Activated CD8-positive, alpha-beta T cell treated with anti-CD3 and anti-CD28 coated beads for 36 hours (primary cell): ENCODE results near the gene FUT9. TPM values are rescaled to one million over a fixed set of nuclear protein-coding genes. Genes with fewer than 3 reads are reported as not detected.
"Not testable (repeated sequence)": the region's sequence is repeated elsewhere in the genome, so short reads cannot be mapped to it uniquely, and the experiment has no call there.

ENCODE experiments used
- ATAC-seq: fragments of 200-7000 bp; cut with Tn5 transposase; one replicate; pipeline ENCODE4 v1.10.0; 2021; ENCODE audit warnings: mild to moderate bottlenecking, moderate library complexity
- CTCF ChIA-PET: fragments of 350-600 bp; sonication (Branson Sonifier 250); formaldehyde crosslinking; loops from one replicate; lab custom pipeline; 2021; ENCODE audit warnings: antibody characterized with exemption; lab: Charles Lee
- POLR2A ChIA-PET: fragments of 350-600 bp; sonication (Branson Sonifier 250); formaldehyde crosslinking; loops from one replicate; lab custom pipeline; 2021; ENCODE audit warnings: antibody characterized with exemption; lab: Charles Lee
- DNase-seq: peaks from one replicate; pipeline ENCODE4 v3.0.0-alpha.2; 2020
- H3K27ac Mint-ChIP-seq: one replicate; pipeline ENCODE4 v1.8.0; 2021; ENCODE audit warnings: mild to moderate bottlenecking, mixed read lengths
- H3K27me3 Mint-ChIP-seq: one replicate; pipeline ENCODE4 v1.8.0; 2021; ENCODE audit warnings: mixed read lengths
- H3K36me3 Mint-ChIP-seq: one replicate; pipeline ENCODE4 v1.8.0; 2021; ENCODE audit warnings: low read depth, mixed read lengths
- H3K4me1 Mint-ChIP-seq: one replicate; pipeline ENCODE4 v1.8.0; 2021; ENCODE audit warnings: low read depth, mixed read lengths
- H3K4me3 Mint-ChIP-seq: one replicate; pipeline ENCODE4 v1.8.0; 2021; ENCODE audit warnings: mild to moderate bottlenecking, moderate library complexity, mixed read lengths
- H3K9me3 Mint-ChIP-seq: one replicate; pipeline ENCODE4 v1.8.0; 2021; ENCODE audit warnings: mixed read lengths
- CTCF ChIP-seq: fragments of 200-600 bp; IDR thresholded peaks from one replicate; pipeline ENCODE4 v1.8.0; 2022; ENCODE audit warnings: antibody characterized with exemption, mild to moderate bottlenecking
- intact Hi-C: fragments of 100-400 bp; cut with micrococcal nuclease; formaldehyde crosslinking; loops from one replicate; pipeline ENCODE4 v1.10.0; 2022
- total RNA-seq, 2 experiments: library from RNA; stranded (reverse); gene quantifications; one replicate each; pipeline ENCODE4 v1.2.3, GENCODE V29; 2021

Gene FUT9
- total RNA-seq, 2 experiments from 2014 or later = not detected

GRCh38 chr6:96249755-96250154 is 234.0 kb downstream of the FUT9 start:
- POLR2A ChIA-PET = no interaction called here
- no peaks in the 10 kb centered on the region for H3K27me3 Mint-ChIP-seq
- DNase-seq = no peak
- H3K36me3 Mint-ChIP-seq = no peaks in the 10 kb centered on the region
- no peaks in the 10 kb centered on the region for H3K4me1 Mint-ChIP-seq
- no peak overlapping the region for H3K27ac Mint-ChIP-seq
- no peak for ATAC-seq
- H3K4me3 Mint-ChIP-seq = no peak overlapping the region
- intact Hi-C loops = no loop called here
- TF ChIP-seq CTCF = no peak
- CTCF ChIA-PET = interaction anchor here (1.5 kb wide), 1 partner anchor 13 kb away, joined by 3 read pairs; no protein-coding TSS in a partner anchor
- no peaks in the 10 kb centered on the region for H3K9me3 Mint-ChIP-seq

GRCh38 chr6:96257751-96258150 is 242.0 kb downstream of the FUT9 start:
- POLR2A ChIA-PET = no interaction called here
- no peaks in the 10 kb centered on the region for H3K36me3 Mint-ChIP-seq
- TF ChIP-seq CTCF = no peak

DNA sequence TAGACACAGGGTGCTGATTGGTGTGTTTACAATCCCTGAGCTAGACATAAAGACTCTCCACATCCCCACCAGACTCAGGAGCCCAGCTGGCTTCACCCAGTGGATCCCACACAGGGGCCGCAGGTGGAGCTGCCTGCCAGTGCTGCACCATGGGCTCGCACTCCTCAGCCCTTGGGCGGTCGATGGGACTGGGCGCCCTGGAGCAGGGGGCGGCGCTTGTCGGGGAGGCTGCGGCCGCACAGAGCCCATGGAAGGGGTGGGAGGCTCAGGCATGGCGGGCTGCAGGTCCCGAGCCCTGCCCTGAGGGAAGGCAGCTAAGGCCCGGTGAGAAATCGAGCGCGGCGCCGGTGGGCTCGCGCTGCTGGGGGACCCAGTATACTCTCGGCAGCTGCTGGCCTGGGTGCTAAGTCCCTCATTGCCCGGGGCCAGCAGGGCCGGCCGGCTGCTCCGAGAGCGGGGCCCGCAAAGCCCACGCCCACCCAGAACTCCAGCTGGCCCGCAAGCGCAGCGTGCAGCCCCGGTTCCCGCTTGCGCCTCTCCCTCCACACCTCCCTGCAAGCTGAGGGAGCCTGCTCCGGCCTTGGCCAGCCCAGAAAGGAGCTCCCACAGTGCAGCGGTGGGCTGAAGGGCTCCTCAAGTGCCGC is 245.1 kb downstream of the FUT9 start:
- POLR2A ChIA-PET, H3K9me3 Mint-ChIP-seq, H3K36me3 Mint-ChIP-seq, CTCF ChIA-PET, DNase-seq, H3K4me1 Mint-ChIP-seq, H3K4me3 Mint-ChIP-seq, H3K27me3 Mint-ChIP-seq, ATAC-seq, intact Hi-C loops, H3K27ac Mint-ChIP-seq: not testable (repeated sequence)

More at GRCh38 chr6:96257751-96258150, 242.0 kb downstream of the FUT9 start:
- Mint-ChIP-seq H3K27me3 (no peaks in the 10 kb centered on the region), H3K27ac (no peak overlapping the region), H3K4me3 (no peak overlapping the region), H3K4me1 (no peaks in the 10 kb centered on the region), H3K9me3 (no peaks in the 10 kb centered on the region)
- intact Hi-C loops = no loop called here
- no peak for DNase-seq
- CTCF ChIA-PET = no interaction called here
- ATAC-seq = no peak
